Right lobe of liver (tissue), 4 donors: Measurements from ENCODE around the gene TMX2.

Source experiments
- POLR2A ChIP-seq: fragments of 450-650 bp; IDR thresholded peaks from one replicate; pipeline ENCODE4 v1.6.1; 2017; ENCODE audit warnings: antibody characterized with exemption, mild to moderate bottlenecking
- TF ChIP-seq, protein P1 (sequence below), 4 donors: fragments of 200-600 bp in 3 of 4; fragments of 450-650 bp in 1 of 4; IDR thresholded peaks; one replicate each; pipeline versions ENCODE4 v1.5.1 to v1.8.0; 2016 to 2022; ENCODE audit warnings: antibody characterized with exemption in 4 of 4, mild to moderate bottlenecking in 2 of 4
- donor health status: DM: no; HTN: no; CAD: no.
- donor health status: DM: no; HTN: no; CAD: no.
- donor health status: DM: no; HTN: yes; CAD: no.

DNA sequence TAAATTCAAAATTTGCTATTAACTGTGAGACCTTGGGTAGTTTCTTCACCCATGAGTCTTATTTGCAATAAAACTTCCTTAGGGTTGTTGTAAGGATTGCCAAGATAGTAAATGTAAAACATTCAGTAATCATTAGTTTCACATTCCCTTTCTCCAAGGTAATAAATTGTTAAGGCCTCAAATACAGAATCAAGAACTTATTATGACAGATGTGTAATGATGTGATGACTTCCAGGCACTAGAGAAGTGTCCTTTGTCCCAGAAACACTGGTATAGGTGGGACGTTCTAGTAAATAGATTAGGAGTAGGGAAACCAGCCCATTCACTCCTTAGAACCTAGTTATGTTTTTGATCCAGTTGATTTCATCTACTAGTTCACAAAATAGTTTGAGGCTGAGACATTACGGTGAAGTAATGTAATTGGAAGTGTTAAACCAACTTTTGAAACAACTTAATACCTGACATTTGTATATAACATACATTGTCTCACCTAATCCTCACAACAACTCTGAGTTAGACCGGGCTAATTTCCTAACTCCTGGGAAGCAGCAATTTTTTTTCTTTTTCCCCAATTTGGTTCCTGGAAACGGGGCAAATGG, 74.7 kb downstream of the TMX2 start:
- TF ChIP-seq POLR2A, result no peak
- TF ChIP-seq, protein P1, sequence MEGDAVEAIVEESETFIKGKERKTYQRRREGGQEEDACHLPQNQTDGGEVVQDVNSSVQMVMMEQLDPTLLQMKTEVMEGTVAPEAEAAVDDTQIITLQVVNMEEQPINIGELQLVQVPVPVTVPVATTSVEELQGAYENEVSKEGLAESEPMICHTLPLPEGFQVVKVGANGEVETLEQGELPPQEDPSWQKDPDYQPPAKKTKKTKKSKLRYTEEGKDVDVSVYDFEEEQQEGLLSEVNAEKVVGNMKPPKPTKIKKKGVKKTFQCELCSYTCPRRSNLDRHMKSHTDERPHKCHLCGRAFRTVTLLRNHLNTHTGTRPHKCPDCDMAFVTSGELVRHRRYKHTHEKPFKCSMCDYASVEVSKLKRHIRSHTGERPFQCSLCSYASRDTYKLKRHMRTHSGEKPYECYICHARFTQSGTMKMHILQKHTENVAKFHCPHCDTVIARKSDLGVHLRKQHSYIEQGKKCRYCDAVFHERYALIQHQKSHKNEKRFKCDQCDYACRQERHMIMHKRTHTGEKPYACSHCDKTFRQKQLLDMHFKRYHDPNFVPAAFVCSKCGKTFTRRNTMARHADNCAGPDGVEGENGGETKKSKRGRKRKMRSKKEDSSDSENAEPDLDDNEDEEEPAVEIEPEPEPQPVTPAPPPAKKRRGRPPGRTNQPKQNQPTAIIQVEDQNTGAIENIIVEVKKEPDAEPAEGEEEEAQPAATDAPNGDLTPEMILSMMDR (IDR thresholded peaks at IDR 0.05), result no peak
